Measurements from ENCODE around the gene NEK7.

- TF ChIP-seq, protein P1, sequence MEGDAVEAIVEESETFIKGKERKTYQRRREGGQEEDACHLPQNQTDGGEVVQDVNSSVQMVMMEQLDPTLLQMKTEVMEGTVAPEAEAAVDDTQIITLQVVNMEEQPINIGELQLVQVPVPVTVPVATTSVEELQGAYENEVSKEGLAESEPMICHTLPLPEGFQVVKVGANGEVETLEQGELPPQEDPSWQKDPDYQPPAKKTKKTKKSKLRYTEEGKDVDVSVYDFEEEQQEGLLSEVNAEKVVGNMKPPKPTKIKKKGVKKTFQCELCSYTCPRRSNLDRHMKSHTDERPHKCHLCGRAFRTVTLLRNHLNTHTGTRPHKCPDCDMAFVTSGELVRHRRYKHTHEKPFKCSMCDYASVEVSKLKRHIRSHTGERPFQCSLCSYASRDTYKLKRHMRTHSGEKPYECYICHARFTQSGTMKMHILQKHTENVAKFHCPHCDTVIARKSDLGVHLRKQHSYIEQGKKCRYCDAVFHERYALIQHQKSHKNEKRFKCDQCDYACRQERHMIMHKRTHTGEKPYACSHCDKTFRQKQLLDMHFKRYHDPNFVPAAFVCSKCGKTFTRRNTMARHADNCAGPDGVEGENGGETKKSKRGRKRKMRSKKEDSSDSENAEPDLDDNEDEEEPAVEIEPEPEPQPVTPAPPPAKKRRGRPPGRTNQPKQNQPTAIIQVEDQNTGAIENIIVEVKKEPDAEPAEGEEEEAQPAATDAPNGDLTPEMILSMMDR (IDR thresholded peaks at IDR 0.05 in 8 of 11, conservative IDR thresholded peaks at IDR 0.05 in 3 of 11), result no peak
- TF ChIP-seq POLR2A (IDR thresholded peaks at IDR 0.05) (no peak), POLR2AphosphoS5 (IDR thresholded peaks at IDR 0.05) (no peak)
Measured at GRCh38 chr1:198118134-198118533, 38.7 kb upstream of the NEK7 start.

Measured in spleen (tissue), 7 donors.